GM21381 (cell line): ENCODE measurements around the gene CACNA2D2.

Experiments used
- ATAC-seq: cut with Tn5 transposase; IDR thresholded peaks from one replicate; pipeline ENCODE4 v1.9.1; 2021; ENCODE audit warnings: mild to moderate bottlenecking, moderate library complexity; ENCODE audit not compliant: unreplicated experiment

CACNA2D2 gene

DNA sequence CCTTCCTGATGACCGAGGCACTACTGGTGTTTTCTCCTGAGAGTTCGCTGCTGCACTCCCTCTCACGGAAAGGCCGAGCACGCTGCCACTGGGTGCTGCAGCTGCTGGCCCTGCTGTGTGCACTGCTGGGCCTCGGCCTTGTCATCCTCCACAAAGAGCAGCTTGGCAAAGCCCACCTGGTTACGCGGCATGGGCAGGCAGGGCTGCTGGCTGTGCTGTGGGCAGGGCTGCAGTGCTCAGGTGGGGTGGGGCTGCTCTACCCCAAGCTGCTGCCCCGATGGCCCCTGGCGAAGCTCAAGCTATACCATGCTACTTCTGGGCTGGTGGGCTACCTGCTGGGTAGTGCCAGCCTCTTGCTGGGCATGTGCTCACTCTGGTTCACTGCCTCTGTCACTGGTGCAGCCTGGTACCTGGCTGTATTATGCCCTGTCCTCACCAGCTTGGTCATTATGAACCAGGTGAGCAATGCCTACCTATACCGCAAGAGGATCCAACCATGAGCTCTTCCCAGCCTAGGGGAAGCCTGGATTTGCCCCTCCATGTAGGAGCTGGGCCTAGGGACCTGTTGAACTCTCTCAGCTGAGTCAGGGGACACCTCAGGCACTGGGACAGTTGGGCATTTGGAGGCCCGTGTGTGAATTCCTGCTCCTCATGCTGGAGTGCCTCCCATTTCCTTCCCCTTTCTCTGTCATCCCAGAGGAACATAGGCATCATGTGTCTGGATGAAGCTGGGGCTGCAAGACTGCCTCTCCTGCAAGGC is 150.0 kb downstream of the CACNA2D2 start:
- no peak for ATAC-seq

DNA sequence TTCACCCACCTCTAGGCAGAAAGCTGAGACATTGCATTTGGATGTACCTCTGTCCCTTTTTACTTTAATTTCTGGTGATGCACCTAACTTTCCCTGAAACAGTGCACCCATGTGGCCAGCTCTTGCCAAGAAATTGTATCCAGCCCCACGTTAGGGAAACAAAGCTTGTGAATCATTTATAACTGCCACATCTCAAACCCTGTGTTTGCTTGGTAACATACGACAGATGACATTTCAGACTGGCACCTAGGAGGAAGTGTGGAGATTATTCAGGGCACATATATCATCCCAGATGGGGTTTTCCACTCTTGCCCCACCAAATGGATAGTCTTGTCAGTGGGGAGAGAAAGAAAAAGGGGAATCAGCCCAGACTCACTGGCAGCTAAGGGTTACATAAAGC is 150.7 kb downstream of the CACNA2D2 start:
- ATAC-seq, result no peak

DNA sequence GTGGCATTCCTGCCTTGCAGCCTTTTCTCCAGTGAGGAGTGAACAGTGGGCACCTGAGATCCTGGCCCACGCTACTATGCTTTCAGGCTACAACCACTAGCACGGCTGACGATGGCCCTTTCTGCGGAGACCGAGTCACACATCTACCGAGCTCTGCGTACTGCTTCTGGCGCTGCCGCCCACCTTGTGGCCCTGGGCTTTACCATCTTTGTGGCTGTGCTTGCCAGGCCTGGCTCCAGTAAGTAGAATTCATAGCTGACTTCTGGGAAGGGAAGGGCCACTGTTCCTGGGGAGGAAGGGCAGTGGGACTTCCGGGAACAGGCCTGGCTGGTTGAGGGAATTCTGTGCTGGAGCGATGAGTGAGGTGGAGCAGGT is 152.1 kb downstream of the CACNA2D2 start:
- ATAC-seq, result no peak

DNA sequence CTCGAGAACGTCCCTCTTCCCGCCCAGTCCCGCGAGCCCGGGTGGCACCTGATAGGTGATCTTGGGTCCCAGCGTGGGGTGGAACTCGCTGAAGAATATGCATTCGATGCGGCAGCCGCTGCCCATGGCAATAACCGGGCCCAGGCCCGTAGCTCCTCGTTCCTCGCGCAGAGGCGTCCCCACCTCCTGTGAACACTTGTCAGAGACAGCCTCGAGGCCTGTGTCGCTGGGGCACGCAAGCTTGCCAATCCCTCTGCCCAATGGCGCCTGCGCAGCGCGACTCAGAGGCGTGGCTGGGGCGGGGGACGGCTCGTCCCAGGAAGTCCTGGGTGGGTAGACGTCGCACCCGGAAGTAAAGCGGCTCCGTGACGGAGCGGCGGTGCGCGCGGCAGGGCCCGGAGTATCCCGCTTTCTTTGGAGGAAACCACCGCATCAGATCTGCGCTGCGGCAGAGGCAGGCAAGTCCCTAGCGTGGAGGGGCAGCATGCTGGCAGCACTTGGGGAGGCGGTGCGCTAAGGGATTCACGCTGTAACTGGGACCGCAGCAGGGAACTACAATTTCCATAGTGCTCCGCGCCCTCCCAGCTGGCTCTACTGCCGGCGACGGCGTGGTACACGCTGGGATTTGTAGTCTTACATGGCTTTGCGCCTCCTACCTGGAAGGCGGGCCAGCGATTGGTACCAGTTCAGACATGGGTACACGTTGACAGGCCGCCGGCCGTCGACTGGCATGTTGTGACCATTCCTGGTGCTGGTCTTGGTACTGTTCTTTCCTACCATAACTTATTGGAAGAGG is 152.7 kb downstream of the CACNA2D2 start, which contains the start of the genes CYB561D2 and NPRL2:
CYB561D2 (plus strand) TSS at position 336 of the 796 bp plus-strand sequence. CDS start 572 bp downstream, outside the sequence.
NPRL2 (minus strand) TSS at position 249 of the 796 bp plus-strand sequence; CDS start at position 126, 123 bp downstream.
- peak; percentile 81 for ATAC-seq

DNA sequence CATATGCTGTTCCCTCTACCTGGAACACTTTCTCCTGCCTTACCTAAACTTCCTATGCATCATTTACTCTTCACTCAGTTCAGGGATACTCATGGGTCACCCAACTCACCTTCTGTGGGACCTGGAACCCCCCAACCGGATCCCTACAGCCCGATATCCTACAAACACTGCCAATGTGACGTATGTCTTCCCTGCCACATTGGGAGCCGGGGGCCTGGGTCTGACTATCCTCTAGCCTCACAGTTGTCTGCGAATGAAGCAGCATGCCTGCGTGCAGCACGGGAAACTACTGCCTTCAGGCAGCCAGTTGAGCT is 153.3 kb downstream of the CACNA2D2 start:
- ATAC-seq, result no peak

DNA sequence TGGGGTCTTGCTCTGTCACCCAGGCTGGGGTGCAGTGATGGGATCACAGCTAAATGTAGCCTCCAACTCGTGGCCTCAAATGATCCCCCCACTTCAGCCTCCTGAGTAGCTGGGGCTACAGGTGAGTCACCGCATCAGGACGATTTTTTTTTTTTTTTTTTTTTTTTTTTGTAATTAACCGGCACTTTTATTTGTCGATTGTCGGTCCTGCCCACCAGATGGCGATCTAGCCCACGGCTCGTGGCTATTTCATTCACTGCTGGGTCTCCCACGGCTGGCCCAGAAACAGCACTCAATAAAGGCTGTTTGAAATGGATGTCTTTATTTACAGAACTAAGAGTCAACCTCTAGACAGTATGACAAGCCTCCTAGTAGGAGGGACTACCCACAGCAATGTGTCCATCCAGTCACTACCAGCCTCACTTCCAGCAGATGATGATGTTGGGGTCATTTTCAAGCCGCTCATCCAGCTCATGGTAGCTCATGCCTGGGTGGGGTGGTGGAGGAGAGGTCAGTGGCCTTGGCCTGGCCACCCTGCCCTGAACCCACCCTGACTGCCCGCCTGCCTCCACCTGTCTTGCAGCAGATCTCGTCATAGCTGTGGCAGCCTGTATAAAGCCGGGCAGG is 156.1 kb downstream of the CACNA2D2 start:
- ATAC-seq, result no peak

DNA sequence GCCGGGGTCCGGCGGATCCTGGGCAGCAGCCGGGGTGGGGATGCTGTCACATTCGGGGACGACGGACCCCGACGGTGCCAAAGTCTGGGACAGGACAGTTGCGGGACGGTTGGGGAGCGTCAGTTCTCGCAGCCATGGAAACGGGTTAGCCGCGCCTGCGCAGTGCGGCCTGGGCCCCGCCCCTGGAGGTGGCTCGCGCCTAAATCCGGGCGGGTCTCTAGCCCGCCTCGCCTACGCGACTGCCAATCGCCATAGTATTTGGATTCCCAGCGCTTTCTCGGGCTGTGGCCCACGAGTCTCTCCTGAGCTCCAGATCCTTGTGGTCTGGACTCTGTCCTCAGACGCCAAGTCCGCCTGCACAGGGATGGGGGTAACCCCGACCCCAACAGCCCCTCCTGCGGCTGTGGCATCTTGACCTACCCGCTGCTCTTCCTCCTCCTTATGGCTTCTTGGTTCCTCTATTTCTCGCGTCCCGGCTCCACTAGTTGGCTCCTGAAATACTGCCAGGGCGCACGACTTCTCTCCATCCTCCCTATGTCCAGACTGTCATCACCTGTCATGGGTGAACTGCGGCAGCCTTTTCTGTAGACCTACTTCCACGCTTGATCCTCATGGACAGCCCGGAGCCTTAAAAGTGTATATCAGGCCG is 157.7 kb downstream of the CACNA2D2 start, which contains the start of gene ZMYND10:
ZMYND10 (minus strand) TSS at position 147 of the 649 bp plus-strand sequence. CDS start 153 bp downstream, outside the sequence.
- ATAC-seq, result no peak

DNA sequence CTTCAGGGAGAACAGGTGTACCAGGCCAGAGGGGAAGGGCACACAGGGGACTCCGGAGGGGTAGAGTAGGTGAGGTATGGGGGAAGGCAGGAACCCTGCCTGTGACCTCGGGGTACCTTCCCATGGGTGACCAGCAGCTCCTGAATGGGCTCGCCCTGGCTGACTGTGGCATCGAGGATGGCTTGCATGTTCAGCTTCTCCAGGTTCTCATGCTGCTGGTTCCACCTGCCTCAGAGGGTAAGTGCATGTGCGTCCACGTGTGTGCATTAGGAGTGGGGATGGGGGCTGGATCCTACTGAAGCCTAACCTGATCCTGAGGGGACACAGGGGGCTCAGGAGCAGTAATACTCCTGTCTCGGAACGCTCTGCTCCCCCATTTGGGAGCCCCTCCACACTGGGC is 158.4 kb downstream of the CACNA2D2 start:
- ATAC-seq, result no peak

DNA sequence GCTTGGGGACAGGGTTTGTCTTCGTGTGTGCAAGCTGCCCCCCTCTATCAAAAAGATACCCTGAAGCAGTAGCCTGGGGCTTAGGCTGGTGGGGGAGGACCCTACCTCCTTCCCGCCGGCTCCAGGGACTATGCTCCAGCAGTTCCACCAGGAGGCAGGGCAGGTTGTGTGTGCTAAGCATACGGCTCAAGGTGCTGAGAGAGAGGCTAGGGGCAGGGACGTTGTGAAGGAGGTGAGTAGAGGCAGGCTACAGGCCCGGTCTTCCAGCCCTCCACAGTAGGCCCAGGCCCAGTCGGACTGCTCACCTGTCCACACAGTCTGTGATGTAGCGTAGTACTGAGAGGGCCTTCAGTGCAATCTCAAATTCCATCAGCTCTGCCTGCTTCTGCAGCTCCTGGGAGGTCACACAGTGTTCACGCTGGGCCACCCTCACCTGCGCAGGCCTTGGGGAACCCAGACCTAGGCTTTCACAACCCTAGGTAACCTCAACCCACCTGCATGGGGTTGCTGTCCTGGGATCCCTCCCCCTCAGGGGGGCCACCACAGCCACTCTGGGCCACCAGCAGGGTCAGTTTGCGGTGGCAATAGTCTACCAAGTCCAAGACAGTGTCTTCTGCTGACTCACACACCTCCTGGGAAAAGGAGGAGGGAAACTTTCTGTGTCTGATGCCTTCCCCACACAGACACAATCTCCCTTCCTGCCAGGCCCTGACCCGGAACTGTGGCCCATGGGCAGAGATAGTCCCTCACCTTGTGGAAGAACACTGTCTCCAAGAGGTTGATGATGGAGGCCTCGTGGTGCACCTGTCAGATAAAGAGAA is 160.4 kb downstream of the CACNA2D2 start:
- ATAC-seq, result no peak

DNA sequence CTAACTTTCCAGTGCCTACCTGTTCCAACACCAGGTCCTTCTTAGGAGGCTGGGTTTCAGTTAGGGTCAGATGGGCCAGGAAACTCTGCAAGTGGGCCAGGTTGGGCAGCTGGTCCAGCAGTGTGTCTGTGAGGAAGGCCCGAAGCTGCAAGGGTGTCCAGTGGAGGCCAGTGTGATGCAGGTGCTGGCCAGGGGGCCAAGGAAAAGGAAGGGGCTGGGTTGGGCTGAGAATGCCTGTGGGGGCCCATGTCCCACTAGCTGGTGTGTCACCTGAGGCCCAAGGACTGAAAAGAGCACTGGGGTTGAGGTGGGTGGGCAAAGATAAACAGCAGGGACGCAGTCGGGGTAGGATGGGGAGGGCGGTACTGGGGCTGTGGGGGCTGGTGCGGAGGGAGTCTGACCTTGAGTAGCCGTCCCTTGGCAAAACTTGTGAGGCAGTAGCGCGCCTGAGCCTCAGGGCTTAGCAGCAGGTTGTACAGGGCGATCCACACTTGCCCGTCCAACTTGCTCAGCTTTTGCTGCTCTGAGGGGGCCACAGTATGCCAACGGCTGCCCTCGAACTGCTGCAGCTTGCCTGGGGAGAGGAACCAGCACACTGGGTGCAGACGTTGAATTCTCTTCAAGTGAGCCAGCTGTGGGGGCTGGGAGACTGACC is 161.3 kb downstream of the CACNA2D2 start:
- ATAC-seq, result no peak

DNA sequence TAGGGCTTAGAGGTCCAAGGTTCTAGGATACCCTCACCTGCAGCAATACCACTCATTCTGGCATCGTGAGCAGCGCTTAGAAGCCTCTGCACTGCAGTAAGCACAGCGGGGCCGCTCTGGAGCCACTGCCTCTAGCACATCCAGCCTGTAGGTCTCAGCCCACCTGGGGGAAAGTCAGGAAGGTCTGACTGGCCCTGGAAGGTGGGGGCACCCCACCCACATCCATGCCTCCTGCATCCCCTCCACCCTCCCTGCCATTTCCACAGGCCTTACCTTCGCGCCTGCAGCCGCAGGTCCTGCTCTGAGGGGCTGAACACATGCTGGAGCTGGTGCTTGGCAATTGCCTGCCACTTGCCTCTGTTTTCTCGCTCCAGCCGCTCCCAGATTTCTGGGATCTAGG is 161.9 kb downstream of the CACNA2D2 start:
- ATAC-seq, result no peak

DNA sequence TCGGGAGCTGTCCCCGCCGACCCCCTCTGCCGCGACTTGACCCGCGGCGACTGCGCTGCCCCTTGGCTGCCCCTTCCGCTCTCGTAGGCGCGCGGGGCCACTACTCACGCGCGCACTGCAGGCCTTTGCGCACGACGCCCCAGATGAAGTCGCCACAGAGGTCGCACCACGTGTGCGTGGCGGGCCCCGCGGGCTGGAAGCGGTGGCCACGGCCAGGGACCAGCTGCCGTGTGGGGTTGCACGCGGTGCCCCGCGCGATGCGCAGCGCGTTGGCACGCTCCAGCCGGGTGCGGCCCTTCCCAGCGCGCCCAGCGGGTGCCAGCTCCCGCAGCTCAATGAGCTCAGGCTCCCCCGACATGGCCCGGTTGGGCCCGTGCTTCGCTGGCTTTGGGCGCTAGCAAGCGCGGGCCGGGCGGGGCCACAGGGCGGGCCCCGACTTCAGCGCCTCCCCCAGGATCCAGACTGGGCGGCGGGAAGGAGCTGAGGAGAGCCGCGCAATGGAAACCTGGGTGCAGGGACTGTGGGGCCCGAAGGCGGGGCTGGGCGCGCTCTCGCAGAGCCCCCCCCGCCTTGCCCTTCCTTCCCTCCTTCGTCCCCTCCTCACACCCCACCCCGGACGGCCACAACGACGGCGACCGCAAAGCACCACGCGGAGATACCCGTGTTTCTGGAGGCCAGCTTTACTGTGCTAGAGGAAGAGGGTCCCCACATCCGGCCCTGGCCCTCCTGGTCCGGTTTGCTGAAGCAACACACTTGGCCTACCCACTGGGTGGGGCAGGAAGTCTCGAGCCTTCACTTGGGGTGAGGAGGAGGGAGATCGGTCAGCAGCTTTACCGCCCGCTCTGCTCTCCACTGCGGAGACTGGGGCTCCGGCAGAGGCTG is 162.7 kb downstream of the CACNA2D2 start, which contains the start of gene RASSF1:
RASSF1 (minus strand) TSS at position 389 of the 882 bp plus-strand sequence; CDS start at position 358, 31 bp downstream.
- ATAC-seq, result no peak

DNA sequence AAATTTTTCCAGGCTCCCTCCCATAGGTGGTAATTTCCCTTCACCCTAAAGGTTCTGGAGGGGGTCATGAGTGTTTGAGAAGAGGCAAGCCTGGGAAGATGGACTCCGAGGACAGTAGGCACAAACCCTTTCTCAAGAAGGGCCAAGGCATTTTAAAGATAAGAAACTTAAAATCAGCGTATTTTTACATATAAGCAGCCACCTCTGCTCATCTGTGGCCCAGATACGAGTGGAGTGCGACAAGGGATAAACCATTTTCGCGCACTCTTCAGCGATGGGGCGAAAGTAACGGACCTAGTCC is 163.3 kb downstream of the CACNA2D2 start:
- no peak for ATAC-seq

DNA sequence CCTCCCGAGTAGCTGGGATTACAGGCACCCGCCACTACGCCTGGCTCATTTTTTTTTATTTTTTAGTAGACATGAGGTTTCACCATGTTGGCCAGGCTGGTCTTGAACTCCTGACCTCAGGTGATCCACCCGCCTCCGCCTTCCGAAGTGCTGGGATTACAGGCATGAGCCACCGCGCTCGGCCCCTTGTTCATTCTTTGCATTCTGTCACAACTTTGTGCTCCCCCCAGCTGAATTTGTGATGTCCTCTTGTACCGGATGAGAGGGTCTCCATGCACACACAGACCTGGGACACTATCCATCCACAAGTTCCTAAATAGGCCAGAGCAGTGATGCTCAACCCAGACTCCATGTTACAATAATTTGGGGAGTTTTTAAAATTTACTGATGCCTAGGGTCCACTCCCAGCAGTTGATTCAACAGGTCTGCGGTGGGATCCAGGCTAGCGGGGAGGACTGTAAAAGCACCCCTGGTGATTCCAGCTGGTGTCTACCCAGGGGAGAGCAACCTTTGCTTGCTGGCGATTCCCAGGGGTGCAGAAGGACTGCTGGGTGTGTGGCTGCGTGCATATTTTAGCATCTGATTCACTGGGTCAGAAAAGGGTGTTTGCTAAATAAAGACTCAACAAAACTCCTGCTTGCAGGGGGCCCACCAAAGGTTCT is 163.8 kb downstream of the CACNA2D2 start:
- no peak for ATAC-seq

DNA sequence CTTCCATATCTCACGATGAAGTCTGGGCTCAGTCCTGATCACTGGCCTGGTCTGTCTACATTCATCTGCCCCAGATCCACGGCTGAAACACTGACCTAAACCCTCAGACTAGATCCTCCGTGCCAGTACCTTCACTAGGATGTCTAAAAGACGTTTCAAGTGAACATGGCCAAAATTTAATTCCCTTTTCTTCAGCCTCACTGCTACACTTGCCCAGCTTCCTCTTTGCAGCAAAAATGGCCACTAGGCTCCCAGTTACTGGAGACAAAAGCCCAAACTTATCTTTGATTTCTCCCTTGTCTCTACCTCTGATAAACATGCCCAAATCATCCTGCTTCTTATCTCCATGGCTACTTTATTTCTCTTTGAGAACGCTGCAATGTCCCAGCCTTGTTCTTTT is 164.5 kb downstream of the CACNA2D2 start:
- ATAC-seq, result no peak

DNA sequence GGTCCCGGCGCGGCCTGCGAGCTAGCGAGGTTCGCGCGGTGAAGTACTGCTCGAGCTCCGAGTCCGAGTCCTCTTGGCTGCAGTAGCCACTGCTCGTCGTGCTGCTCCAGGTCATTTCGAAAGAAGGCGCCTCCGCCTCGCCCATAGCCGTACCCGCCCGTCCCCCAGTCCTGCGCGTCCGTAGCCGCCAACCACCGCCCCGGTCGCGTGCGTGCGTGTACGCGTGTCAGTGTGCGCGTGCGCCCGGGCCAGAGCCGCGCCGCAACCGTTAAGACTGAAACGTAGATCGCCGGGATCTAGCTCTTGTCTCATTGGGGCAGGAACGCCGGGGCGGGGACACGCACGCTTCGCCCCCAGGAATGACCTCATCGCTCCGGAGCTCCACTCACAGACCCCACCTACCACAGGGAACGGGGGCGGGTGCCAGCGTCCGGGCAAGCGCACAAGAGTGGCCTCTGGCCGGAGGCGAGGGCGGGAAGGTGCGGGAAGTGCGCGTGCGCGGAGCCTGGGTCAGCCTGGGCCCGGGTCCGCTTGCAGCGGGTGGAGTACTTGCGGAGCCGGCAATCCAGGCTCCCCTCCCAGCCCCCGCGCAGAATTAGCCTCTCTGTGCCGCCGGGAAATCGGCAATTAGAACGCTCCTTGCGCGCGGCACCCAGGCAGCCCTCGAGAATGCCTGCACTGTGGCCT is 166.1 kb downstream of the CACNA2D2 start:
- peak; percentile 77 for ATAC-seq

DNA sequence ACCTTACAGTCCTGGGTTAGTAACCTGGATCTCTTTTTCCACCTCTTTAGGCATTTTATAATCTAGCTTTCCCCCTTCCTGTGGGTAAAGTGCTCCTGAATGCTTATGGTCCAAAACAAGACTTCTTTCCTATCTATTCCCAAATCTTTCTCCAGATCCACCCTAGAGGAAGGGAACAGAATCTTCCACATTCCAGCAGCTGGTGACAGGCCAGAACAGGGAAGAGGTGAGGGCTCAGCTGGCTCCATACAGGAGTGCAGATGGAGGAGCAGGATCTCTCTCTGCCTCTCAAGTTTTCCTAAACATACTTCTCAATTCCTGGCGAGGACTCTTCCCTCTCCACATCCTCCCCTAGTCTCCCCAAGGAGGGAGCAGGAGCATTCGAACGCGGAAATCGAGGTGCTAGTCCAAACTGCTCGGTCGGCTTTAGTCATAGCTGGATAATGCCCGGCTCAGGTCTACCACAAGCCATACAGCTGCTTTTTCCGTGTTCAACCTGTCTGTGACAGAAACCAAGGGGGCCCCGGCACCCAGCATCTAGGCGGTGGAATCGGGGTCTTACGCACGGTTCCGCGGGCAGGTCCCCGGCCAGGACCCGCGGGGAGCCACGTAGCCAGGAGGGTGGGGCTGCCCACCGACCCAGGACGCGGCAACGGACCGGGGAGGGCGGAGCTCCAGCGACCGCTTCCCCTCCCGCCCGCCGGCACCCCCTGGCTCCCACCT is 166.8 kb downstream of the CACNA2D2 start:
- ATAC-seq, result peak; percentile 27
